Cardiac fibroblast (primary cell): ENCODE results near the gene PRRT2.

ENCODE experiments used
- DNase-seq, 2 donors: peaks; one replicate each; pipeline versions ENCODE4 v3.0.0 to v3.0.0-alpha.2; 2010; ENCODE audit warnings: low read depth in 2 of 2
- H3K4me3 ChIP-seq, 2 donors: replicated peaks in 1 of 2; 1 replicate in 1 of 2; 2 replicates in 1 of 2; pipeline ENCODE4 v1.5.1; 2011; ENCODE audit warnings: low read depth in 2 of 2, low read length in 2 of 2, mild to moderate bottlenecking in 2 of 2, moderate library complexity in 1 of 2
- CTCF ChIP-seq: IDR thresholded peaks from one replicate; pipeline ENCODE4 v1.5.1; 2011; ENCODE audit warnings: low read depth, mild to moderate bottlenecking, low read length, inconsistent platforms

PRRT2 gene

GRCh38 chr16:29837841-29838240 is 25.8 kb downstream of the PRRT2 start:
- no peak for DNase-seq
- TF ChIP-seq CTCF, result no peak
- no peak overlapping the region for H3K4me3 ChIP-seq

DNA sequence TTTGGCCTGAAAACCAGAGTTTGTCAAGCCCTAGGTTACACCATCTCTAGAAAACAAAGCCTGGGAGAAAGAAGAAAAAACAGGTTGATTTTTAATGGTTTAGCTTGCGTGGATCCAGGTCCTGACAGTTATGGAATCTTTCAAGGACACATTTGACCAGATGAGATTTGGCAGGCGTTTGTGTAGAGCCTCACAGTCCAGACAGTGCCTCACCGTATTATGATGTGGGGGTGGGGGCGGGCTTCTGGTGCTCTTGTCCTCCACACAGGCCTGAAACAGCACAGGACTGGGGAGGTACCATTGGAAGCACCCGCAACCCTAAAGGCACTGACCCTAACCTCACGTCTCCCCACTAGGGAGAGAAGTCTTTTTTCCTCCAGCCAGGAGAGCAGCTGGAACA is 27.8 kb downstream of the PRRT2 start:
- no peak overlapping the region for H3K4me3 ChIP-seq
- no peak for DNase-seq
- no peak for TF ChIP-seq CTCF

DNA sequence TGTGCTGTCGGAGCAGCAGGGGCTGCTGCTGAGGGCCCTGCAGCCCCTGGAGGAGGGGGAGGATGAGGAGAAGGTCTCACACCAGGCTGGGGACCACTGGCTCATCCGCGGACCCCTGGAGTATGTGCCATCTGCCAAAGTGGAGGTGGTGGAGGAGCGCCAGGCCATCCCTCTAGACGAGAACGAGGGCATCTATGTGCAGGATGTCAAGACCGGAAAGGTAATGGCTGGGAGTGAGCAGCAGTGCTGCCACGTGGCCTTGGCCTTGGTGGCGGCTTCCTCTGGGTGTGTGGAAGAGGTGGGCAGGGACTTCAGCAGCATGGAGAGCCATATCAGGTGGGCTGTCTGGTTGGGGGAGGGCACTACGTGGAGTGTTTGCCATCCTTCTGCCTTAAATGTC is 28.2 kb downstream of the PRRT2 start:
- TF ChIP-seq CTCF, result no peak
- H3K4me3 ChIP-seq, result no peak overlapping the region
- no peak for DNase-seq

GRCh38 chr16:29841631-29842030 is 29.6 kb downstream of the PRRT2 start:
- DNase-seq, result no peak
- H3K4me3 ChIP-seq, result no peak overlapping the region
- no peak for TF ChIP-seq CTCF

- no peak for TF ChIP-seq CTCF
- DNase-seq, result no peak
- no peak overlapping the region for H3K4me3 ChIP-seq
Observed at GRCh38 chr16:29842732-29843346, 30.8 kb downstream of the PRRT2 start.

DNA sequence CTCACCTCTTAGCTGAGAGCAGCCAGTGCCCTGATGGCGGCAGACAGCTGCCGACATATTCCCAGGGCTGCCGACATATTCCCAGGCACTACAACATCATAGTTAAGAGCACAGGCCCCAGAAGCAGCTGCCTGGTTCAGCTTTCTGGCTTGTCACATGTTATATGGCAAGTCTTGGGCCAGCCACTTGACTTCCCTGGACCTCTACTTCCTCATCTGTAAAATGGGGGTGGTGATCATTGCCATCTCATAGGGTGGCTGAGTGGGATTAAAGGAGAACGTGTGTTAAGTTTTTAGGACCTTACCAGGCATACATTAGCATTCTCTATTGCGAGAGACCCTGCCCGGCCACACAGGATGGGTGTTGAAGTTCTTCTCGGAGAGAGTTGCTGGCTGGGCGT is 31.9 kb downstream of the PRRT2 start:
- H3K4me3 ChIP-seq, result no peak overlapping the region
- no peak for DNase-seq
- no peak for TF ChIP-seq CTCF
